Measurements from ENCODE around the gene MAD1L1. TPM values are rescaled to one million over a fixed set of nuclear protein-coding genes. Genes with fewer than 3 reads are reported as not detected.

Gene MAD1L1
- polyA plus RNA-seq, 1 experiment = 32.0 TPM

GRCh38 chr7:2220030-2220429 is 12.7 kb downstream of the MAD1L1 start:
- Histone ChIP-seq H3K36me3 (ENCODE audit: control insufficient read depth, insufficient read depth, low read length) (peaks cover 39% of the 10 kb centered on the region), H3K27me3 (ENCODE audit: control insufficient read depth, insufficient read depth, low read length) (no peaks in the 10 kb centered on the region)
- CTCF ChIA-PET = no interaction called here

GRCh38 chr7:2219606-2220005 is 13.1 kb downstream of the MAD1L1 start:
- CTCF ChIA-PET = no interaction called here
- POLR2A ChIA-PET = no interaction called here
- TF ChIP-seq CTCF (IDR thresholded peaks at IDR 0.05; ENCODE audit: insufficient read depth, low read depth, low read length) = no peak
- Histone ChIP-seq H3K36me3 (ENCODE audit: control insufficient read depth, insufficient read depth, low read length) (peaks cover 38% of the 10 kb centered on the region), H3K27me3 (ENCODE audit: control insufficient read depth, insufficient read depth, low read length) (no peaks in the 10 kb centered on the region), H3K4me3 (ENCODE audit: low read depth, low read length) (no peak overlapping the region)
- no peak for DNase-seq (ENCODE audit: low read depth)

More at GRCh38 chr7:2220030-2220429, 12.7 kb downstream of the MAD1L1 start:
- no peak for DNase-seq (ENCODE audit: low read depth)
- POLR2A ChIA-PET = no interaction called here
- H3K4me3 ChIP-seq (ENCODE audit: low read depth, low read length) = no peak overlapping the region
- no peak for TF ChIP-seq CTCF (IDR thresholded peaks at IDR 0.05; ENCODE audit: insufficient read depth, low read depth, low read length)

- DNase-seq (ENCODE audit: low read depth) = no peak
These were observed 13.6 kb downstream of the MAD1L1 start for GRCh38 chr7:2219136-2219535.

GRCh38 chr7:2218444-2218785 is 14.3 kb downstream of the MAD1L1 start:
- DNase-seq (ENCODE audit: low read depth) = no peak
- H3K4me3 ChIP-seq (ENCODE audit: low read depth, low read length) = no peak overlapping the region
- CTCF ChIA-PET = no interaction called here

More at GRCh38 chr7:2219136-2219535, 13.6 kb downstream of the MAD1L1 start:
- Histone ChIP-seq H3K4me3 (ENCODE audit: low read depth, low read length) (no peak overlapping the region), H3K27me3 (ENCODE audit: control insufficient read depth, insufficient read depth, low read length) (no peaks in the 10 kb centered on the region), H3K36me3 (ENCODE audit: control insufficient read depth, insufficient read depth, low read length) (peaks cover 41% of the 10 kb centered on the region)
- no peak for TF ChIP-seq CTCF (IDR thresholded peaks at IDR 0.05; ENCODE audit: insufficient read depth, low read depth, low read length)
- CTCF ChIA-PET = no interaction called here
- POLR2A ChIA-PET = no interaction called here

GRCh38 chr7:2217716-2218443 is 14.9 kb downstream of the MAD1L1 start:
- ChIA-PET CTCF (no interaction called here), POLR2A (no interaction called here)
- no peak for TF ChIP-seq CTCF (IDR thresholded peaks at IDR 0.05; ENCODE audit: insufficient read depth, low read depth, low read length)
- DNase-seq (ENCODE audit: low read depth) = no peak
- Histone ChIP-seq H3K27me3 (ENCODE audit: control insufficient read depth, insufficient read depth, low read length) (no peaks in the 10 kb centered on the region), H3K4me3 (ENCODE audit: low read depth, low read length) (no peak overlapping the region), H3K36me3 (ENCODE audit: control insufficient read depth, insufficient read depth, low read length) (peaks cover 39% of the 10 kb centered on the region)

More at GRCh38 chr7:2218444-2218785, 14.3 kb downstream of the MAD1L1 start:
- TF ChIP-seq CTCF (IDR thresholded peaks at IDR 0.05; ENCODE audit: insufficient read depth, low read depth, low read length) = no peak
- H3K36me3 ChIP-seq (ENCODE audit: control insufficient read depth, insufficient read depth, low read length) = peaks cover 41% of the 10 kb centered on the region
- POLR2A ChIA-PET = no interaction called here
- H3K27me3 ChIP-seq (ENCODE audit: control insufficient read depth, insufficient read depth, low read length) = no peaks in the 10 kb centered on the region
